OCI-LY3 (cell line): Measurements from ENCODE around the gene NEIL3.

Experiments used
- H2AFZ ChIP-seq: fragments of 200-600, 300-600 bp; shearing (Covaris generic); 2 replicates; pipeline ENCODE4 v1.6.0; 2014; ENCODE audit warnings: antibody characterized with exemption, low read depth, low read length
- H3K27ac ChIP-seq: fragments of 200-600, 300-600 bp; sonication (generic); 2 replicates; pipeline ENCODE4 v1.5.1; 2014; ENCODE audit warnings: mild to moderate bottlenecking, low read length, moderate library complexity, mixed read lengths
- H3K27me3 ChIP-seq: fragments of 200-600, 300-600 bp; sonication (generic); 2 replicates; pipeline ENCODE4 v1.6.1; 2014; ENCODE audit warnings: low read depth, low read length, mixed read lengths
- H3K36me3 ChIP-seq: fragments of 200-600, 300-600 bp; sonication (generic); replicated peaks from 2 replicates; pipeline ENCODE3; 2014; ENCODE audit warnings: low read depth, low read length, mixed read lengths
- H3K4me1 ChIP-seq: fragments of 300-600, 200-600 bp; sonication (generic); 2 replicates; pipeline ENCODE4 v1.6.1; 2014; ENCODE audit warnings: low read length, mixed read lengths
- H3K4me2 ChIP-seq: fragments of 200-600, 300-600 bp; sonication (generic); 2 replicates; pipeline ENCODE4 v1.6.1; 2014; ENCODE audit warnings: low read length, mixed read lengths
- H3K4me3 ChIP-seq: fragments of 300-600, 200-600 bp; sonication (generic); 2 replicates; pipeline ENCODE4 v1.5.1; 2014; ENCODE audit warnings: antibody characterized with exemption, mild to moderate bottlenecking, low read length, moderate library complexity
- H3K79me2 ChIP-seq: fragments of 300-600, 200-600 bp; shearing (Covaris generic); 2 replicates; pipeline ENCODE4 v1.6.1; 2014; ENCODE audit warnings: mild to moderate bottlenecking, low read length, mixed read lengths
- H3K9ac ChIP-seq: fragments of 300-600, 200-600 bp; shearing (Covaris generic); 2 replicates; pipeline ENCODE4 v1.6.0; 2014; ENCODE audit warnings: mild to moderate bottlenecking, low read length, moderate library complexity
- H3K9me3 ChIP-seq: fragments of 200-600, 300-600 bp; shearing (Covaris generic); 2 replicates; pipeline ENCODE4 v1.6.1; 2014; ENCODE audit warnings: low read length, mixed read lengths; ENCODE audit not compliant: insufficient read depth
- H4K20me1 ChIP-seq: fragments of 200-600, 300-600 bp; sonication (generic); 2 replicates; pipeline ENCODE4 v1.6.1; 2016; ENCODE audit warnings: low read length, mixed read lengths; ENCODE audit not compliant: insufficient read depth
- CTCF ChIP-seq: fragments of 200-600, 300-600 bp; sonication (generic); IDR thresholded peaks from 2 replicates; pipeline ENCODE4 v1.5.1; 2014; ENCODE audit warnings: antibody characterized with exemption, low read length, low read depth
- EZH2phosphoT487 ChIP-seq: fragments of 200-600 bp; shearing (Covaris generic); IDR thresholded peaks from 2 replicates; pipeline ENCODE4 v1.6.1; 2018; ENCODE audit warnings: antibody characterized with exemption, mixed run types, low read depth

NEIL3 gene

GRCh38 chr4:177308847-177309521 lies 690 bp upstream of the NEIL3 start:
- no peak overlapping the region for H3K27ac ChIP-seq
- H3K27me3 ChIP-seq, result no peaks in the 10 kb centered on the region
- no peak for TF ChIP-seq EZH2phosphoT487
- no peak for TF ChIP-seq CTCF
- H3K79me2 ChIP-seq, result peaks cover 42% of the 10 kb centered on the region
- no peaks in the 10 kb centered on the region for H3K9me3 ChIP-seq
- no peaks in the 10 kb centered on the region for H4K20me1 ChIP-seq
- peak overlapping the region; percentile 99 for H2AFZ ChIP-seq
- peaks cover 19% of the 10 kb centered on the region for H3K4me1 ChIP-seq
- peak overlapping the region; percentile 88 for H3K4me3 ChIP-seq
- H3K4me2 ChIP-seq, result peak overlapping the region; percentile 74
- H3K9ac ChIP-seq, result peak overlapping the region; percentile 81
- H3K36me3 ChIP-seq, result peaks cover 15% of the 10 kb centered on the region

- no peak overlapping the region for H2AFZ ChIP-seq
- H3K9me3 ChIP-seq, result no peaks in the 10 kb centered on the region
- H3K9ac ChIP-seq, result no peak overlapping the region
- no peaks in the 10 kb centered on the region for H3K27me3 ChIP-seq
- peaks cover 22% of the 10 kb centered on the region for H3K4me1 ChIP-seq
- peaks cover 20% of the 10 kb centered on the region for H3K36me3 ChIP-seq
- no peak overlapping the region for H3K27ac ChIP-seq
- TF ChIP-seq EZH2phosphoT487, result no peak
- TF ChIP-seq CTCF, result no peak
- peaks cover 59% of the 10 kb centered on the region for H3K79me2 ChIP-seq
- no peak overlapping the region for H3K4me3 ChIP-seq
- H4K20me1 ChIP-seq, result no peaks in the 10 kb centered on the region
- no peak overlapping the region for H3K4me2 ChIP-seq
Measured at GRCh38 chr4:177311589-177311988, 1.9 kb downstream of the NEIL3 start.

GRCh38 chr4:177313263-177313662 lies 3.6 kb downstream of the NEIL3 start:
- no peak overlapping the region for H3K9ac ChIP-seq
- TF ChIP-seq EZH2phosphoT487 (no peak), CTCF (no peak)
- no peaks in the 10 kb centered on the region for H3K9me3 ChIP-seq
- peaks cover 67% of the 10 kb centered on the region for H3K79me2 ChIP-seq
- H3K4me3 ChIP-seq, result no peak overlapping the region
- no peak overlapping the region for H2AFZ ChIP-seq
- peaks cover 20% of the 10 kb centered on the region for H3K36me3 ChIP-seq
- H3K27me3 ChIP-seq, result no peaks in the 10 kb centered on the region
- H4K20me1 ChIP-seq, result no peaks in the 10 kb centered on the region
- H3K4me2 ChIP-seq, result no peak overlapping the region
- H3K27ac ChIP-seq, result no peak overlapping the region
- peaks cover 22% of the 10 kb centered on the region for H3K4me1 ChIP-seq

- Histone ChIP-seq H4K20me1 (no peaks in the 10 kb centered on the region), H3K4me2 (no peak overlapping the region), H3K27me3 (no peaks in the 10 kb centered on the region), H3K4me3 (no peak overlapping the region), H2AFZ (no peak overlapping the region), H3K27ac (no peak overlapping the region), H3K79me2 (peaks cover 79% of the 10 kb centered on the region), H3K9ac (no peak overlapping the region), H3K36me3 (peaks cover 20% of the 10 kb centered on the region), H3K4me1 (peaks cover 12% of the 10 kb centered on the region; the same call in 1 of the 2 replicates), H3K9me3 (no peaks in the 10 kb centered on the region)
- TF ChIP-seq CTCF (no peak), EZH2phosphoT487 (no peak)
Measured at GRCh38 chr4:177315767-177316464, 6.2 kb downstream of the NEIL3 start.
